ENCODE measurements around the gene EXPH5. TPM values are rescaled to one million over a fixed set of nuclear protein-coding genes. Genes with fewer than 3 reads are reported as not detected.
"Not testable (repeated sequence)": the region's sequence is repeated elsewhere in the genome, so short reads cannot be mapped to it uniquely, and the experiment has no call there.

EXPH5 gene
- total RNA-seq, 2 experiments from 2014 or later, result 2.0 to 3.3 TPM

DNA sequence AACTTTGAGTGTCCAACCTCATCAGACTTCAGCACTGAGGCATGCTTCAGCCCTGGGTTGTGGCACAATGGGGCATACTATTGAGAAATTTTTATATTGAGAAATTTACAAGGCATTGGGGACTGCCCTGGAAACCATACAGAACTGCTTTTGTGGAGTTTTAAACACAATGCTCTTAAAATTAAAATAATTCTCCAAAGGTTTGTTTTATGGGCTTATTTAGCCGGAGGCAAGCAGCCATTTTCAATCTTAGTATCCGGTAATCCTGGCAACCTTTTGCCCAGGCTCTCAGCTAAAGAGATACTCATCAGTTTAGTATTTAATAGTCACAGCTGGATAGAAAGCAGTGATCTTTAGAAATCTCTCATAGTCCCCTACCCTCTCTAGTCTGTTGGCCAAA lies 3.1 kb upstream of the EXPH5 start:
- POLR2A ChIA-PET, result no interaction called here
- DNase-seq, result no peak
- no peaks in the 10 kb centered on the region for H3K36me3 Mint-ChIP-seq (ENCODE audit: low read depth)
- peaks cover 46% of the 10 kb centered on the region for H3K27me3 Mint-ChIP-seq
- no peaks in the 10 kb centered on the region for H3K9me3 Mint-ChIP-seq
- H3K27ac Mint-ChIP-seq, result no peak overlapping the region
- peaks cover 18% of the 10 kb centered on the region for H3K4me1 Mint-ChIP-seq
- CTCF ChIA-PET, result interaction anchor here (2.7 kb wide), 1 partner anchor 23 kb away, joined by 8 read pairs; no protein-coding TSS in a partner anchor
- H3K4me3 Mint-ChIP-seq, result no peak overlapping the region

- Mint-ChIP-seq H3K9me3 (no peaks in the 10 kb centered on the region), H3K4me3 (peak overlapping the region; percentile 86), H3K36me3 (ENCODE audit: low read depth) (no peaks in the 10 kb centered on the region), H3K27ac (no peak overlapping the region), H3K27me3 (peaks cover 40% of the 10 kb centered on the region), H3K4me1 (peaks cover 18% of the 10 kb centered on the region)
- ChIA-PET POLR2A (no interaction called here), CTCF (no interaction called here)
- DNase-seq, result no peak
Measured at GRCh38 chr11:108593923-108594434, 411 bp upstream of the EXPH5 start.

DNA sequence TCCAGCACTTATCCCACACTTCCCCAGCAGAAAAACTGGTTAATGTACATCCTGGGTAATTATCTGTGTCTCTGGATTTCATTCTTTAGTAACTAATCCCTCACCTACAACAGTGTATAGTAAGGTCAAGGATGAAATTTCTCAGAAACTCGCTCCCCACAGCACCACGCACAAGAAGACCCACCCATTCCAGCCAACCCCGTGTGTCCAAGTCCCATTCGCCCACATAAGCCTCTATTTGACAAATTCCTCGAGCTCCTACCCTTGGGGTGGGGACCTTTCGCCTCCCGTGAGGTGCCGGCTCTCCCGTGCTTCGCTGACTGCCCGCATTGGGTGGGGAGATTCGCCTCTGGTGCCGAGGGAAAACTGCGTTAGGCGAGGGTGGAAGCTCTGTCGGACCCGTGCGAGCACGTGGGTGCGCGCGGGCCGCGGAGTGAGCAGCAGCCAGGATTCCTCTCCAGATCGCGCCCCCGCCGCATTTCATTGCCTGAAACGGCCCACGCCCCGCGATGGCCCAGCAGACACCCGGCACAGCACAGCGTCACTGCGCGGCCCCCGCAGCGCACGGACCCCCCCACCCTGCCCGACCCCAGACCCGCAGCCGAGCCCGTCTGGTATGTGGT lies 866 bp downstream of the EXPH5 start:
- Mint-ChIP-seq H3K36me3 (ENCODE audit: low read depth) (no peaks in the 10 kb centered on the region), H3K27me3 (peaks cover 37% of the 10 kb centered on the region), H3K27ac (peak overlapping the region; percentile 62), H3K9me3 (no peaks in the 10 kb centered on the region), H3K4me3 (peak overlapping the region; percentile 86), H3K4me1 (peaks cover 18% of the 10 kb centered on the region)
- POLR2A ChIA-PET, result no interaction called here
- CTCF ChIA-PET, result interaction anchor here (1.0 to 1.3 kb wide), 2 partner anchors 71 to 72 kb away, joined by 3 read pairs; partner anchors contain the start of gene DDX10
- DNase-seq, result peak; percentile 24

GRCh38 chr11:108591893-108592292 lies 1.7 kb downstream of the EXPH5 start:
- H3K4me3 Mint-ChIP-seq, result peak overlapping the region; percentile 86
- H3K27ac Mint-ChIP-seq, result no peak overlapping the region

DNA sequence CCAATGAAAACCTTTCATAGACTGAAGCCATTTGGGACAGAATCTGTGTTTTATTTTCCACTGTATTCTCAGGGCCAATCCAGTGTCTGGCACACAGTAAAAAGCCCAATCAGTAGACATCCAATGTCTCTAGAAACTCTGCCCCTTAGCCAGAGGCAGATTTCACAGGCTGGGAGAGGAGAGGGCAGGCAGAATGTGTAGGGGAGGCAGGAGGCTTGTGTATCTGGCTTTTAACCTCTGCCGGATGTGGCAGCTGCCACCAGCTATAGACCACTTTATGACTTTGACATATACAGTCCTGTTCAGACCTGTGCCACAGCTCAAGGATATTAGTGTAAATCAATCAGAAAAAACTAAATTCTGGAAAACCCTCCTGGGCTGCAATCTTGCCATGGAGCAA lies 4.4 kb downstream of the EXPH5 start:
- Mint-ChIP-seq H3K9me3 (no peaks in the 10 kb centered on the region), H3K4me3 (no peak overlapping the region), H3K27ac (no peak overlapping the region), H3K27me3 (peaks cover 18% of the 10 kb centered on the region), H3K4me1 (peaks cover 18% of the 10 kb centered on the region), H3K36me3 (ENCODE audit: low read depth) (no peaks in the 10 kb centered on the region)
- CTCF ChIA-PET, result interaction anchor here (1.3 kb wide), 1 partner anchor 9 kb away, joined by 3 read pairs; no protein-coding TSS in a partner anchor
- no peak for DNase-seq
- POLR2A ChIA-PET, result no interaction called here

More at GRCh38 chr11:108591893-108592292, 1.7 kb downstream of the EXPH5 start:
- H3K36me3 Mint-ChIP-seq (ENCODE audit: low read depth), result no peaks in the 10 kb centered on the region
- H3K4me1 Mint-ChIP-seq, result peaks cover 18% of the 10 kb centered on the region
- peaks cover 37% of the 10 kb centered on the region for H3K27me3 Mint-ChIP-seq
- CTCF ChIA-PET, result no interaction called here
- no peak for DNase-seq
- POLR2A ChIA-PET, result no interaction called here
- H3K9me3 Mint-ChIP-seq, result no peaks in the 10 kb centered on the region

- Mint-ChIP-seq H3K4me3 (no peak overlapping the region), H3K27ac (no peak overlapping the region), H3K27me3 (peaks cover 14% of the 10 kb centered on the region), H3K4me1 (peaks cover 11% of the 10 kb centered on the region), H3K36me3 (ENCODE audit: low read depth) (no peaks in the 10 kb centered on the region), H3K9me3 (no peaks in the 10 kb centered on the region)
- POLR2A ChIA-PET, result no interaction called here
- DNase-seq, result no peak
- CTCF ChIA-PET, result interaction anchor here (0.8 kb wide), 1 partner anchor 30 kb away, joined by 3 read pairs; no protein-coding TSS in a partner anchor
Measured at GRCh38 chr11:108588287-108588686, 5.3 kb downstream of the EXPH5 start.

- CTCF ChIA-PET, result no interaction called here
- POLR2A ChIA-PET, result no interaction called here
- no peak overlapping the region for H3K4me3 Mint-ChIP-seq
- no peaks in the 10 kb centered on the region for H3K9me3 Mint-ChIP-seq
- peaks cover 2% of the 10 kb centered on the region for H3K4me1 Mint-ChIP-seq
- DNase-seq, result no peak
- H3K36me3 Mint-ChIP-seq (ENCODE audit: low read depth), result no peaks in the 10 kb centered on the region
- peaks cover 6% of the 10 kb centered on the region for H3K27me3 Mint-ChIP-seq
- no peak overlapping the region for H3K27ac Mint-ChIP-seq
Measured at GRCh38 chr11:108587109-108587508, 6.5 kb downstream of the EXPH5 start.

DNA sequence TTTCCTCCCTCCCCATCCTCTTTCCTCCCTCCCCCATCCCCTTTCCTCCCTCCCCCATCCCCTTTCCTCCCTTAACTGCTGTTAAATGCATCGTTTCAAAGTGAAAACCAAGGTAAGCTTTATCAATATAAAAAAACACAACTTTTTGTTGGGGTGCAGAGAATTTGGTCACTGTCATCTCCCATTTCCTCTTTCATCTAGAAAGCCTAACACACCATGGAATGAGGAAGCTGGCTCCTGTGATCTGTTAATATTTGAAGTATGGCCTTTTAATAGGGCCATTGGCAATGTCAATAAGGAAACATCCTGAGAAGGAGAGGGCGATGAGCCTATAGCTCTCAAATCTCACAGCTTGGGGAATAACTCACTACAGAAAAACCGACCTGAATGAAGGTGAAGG lies 7.0 kb downstream of the EXPH5 start:
- ChIA-PET POLR2A (no interaction called here), CTCF (no interaction called here)
- no peaks in the 10 kb centered on the region for H3K4me1 Mint-ChIP-seq
- no peak for DNase-seq
- H3K4me3 Mint-ChIP-seq, result no peak overlapping the region
- H3K9me3 Mint-ChIP-seq, result no peaks in the 10 kb centered on the region
- peaks cover 1% of the 10 kb centered on the region for H3K27me3 Mint-ChIP-seq
- no peaks in the 10 kb centered on the region for H3K36me3 Mint-ChIP-seq (ENCODE audit: low read depth)
- H3K27ac Mint-ChIP-seq, result no peak overlapping the region

DNA sequence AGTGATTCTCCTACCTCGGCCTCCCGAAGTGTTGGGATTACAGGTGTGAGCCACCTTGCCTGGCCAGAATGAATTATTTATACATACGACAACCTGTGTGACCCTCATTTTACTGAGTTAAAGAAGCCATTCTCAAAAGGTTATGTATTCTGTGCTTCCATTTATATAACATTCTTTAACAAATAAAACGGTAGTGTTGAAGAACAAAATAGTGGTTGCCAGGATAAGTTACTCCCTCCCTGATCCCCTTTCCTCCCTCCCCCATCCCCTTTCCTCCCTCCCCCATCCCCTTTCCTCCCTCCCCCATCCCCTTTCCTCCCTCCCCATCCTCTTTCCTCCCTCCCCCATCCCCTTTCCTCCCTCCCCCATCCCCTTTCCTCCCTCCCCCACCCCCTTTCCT lies 7.4 kb downstream of the EXPH5 start:
- H3K27me3 Mint-ChIP-seq; DNase-seq; CTCF ChIA-PET; H3K9me3 Mint-ChIP-seq; H3K4me3 Mint-ChIP-seq; H3K36me3 Mint-ChIP-seq (ENCODE audit: low read depth); POLR2A ChIA-PET; H3K4me1 Mint-ChIP-seq; H3K27ac Mint-ChIP-seq: not testable (repeated sequence)

GRCh38 chr11:108584973-108585372 lies 8.6 kb downstream of the EXPH5 start:
- no peaks in the 10 kb centered on the region for H3K27me3 Mint-ChIP-seq
- DNase-seq, result no peak
- CTCF ChIA-PET, result no interaction called here
- no peaks in the 10 kb centered on the region for H3K9me3 Mint-ChIP-seq
- H3K27ac Mint-ChIP-seq, result no peak overlapping the region
- H3K4me3 Mint-ChIP-seq, result no peak overlapping the region
- no peaks in the 10 kb centered on the region for H3K4me1 Mint-ChIP-seq
- H3K36me3 Mint-ChIP-seq (ENCODE audit: low read depth), result no peaks in the 10 kb centered on the region
- POLR2A ChIA-PET, result no interaction called here

GRCh38 chr11:108580645-108581044 lies 12.9 kb downstream of the EXPH5 start:
- ChIA-PET CTCF (interaction anchor here (0.6 to 1.8 kb wide), 2 partner anchors 9 to 456 kb away, joined by 3 to 4 read pairs; no protein-coding TSS in a partner anchor), POLR2A (no interaction called here)
- H3K36me3 Mint-ChIP-seq (ENCODE audit: low read depth), result no peaks in the 10 kb centered on the region
- H3K9me3 Mint-ChIP-seq, result no peaks in the 10 kb centered on the region
- no peaks in the 10 kb centered on the region for H3K4me1 Mint-ChIP-seq
- no peak for DNase-seq
- no peak overlapping the region for H3K4me3 Mint-ChIP-seq
- H3K27ac Mint-ChIP-seq, result no peak overlapping the region
- no peaks in the 10 kb centered on the region for H3K27me3 Mint-ChIP-seq

GRCh38 chr11:108580043-108580442 lies 13.5 kb downstream of the EXPH5 start:
- H3K27ac Mint-ChIP-seq, result no peak overlapping the region
- no peaks in the 10 kb centered on the region for H3K4me1 Mint-ChIP-seq
- no peaks in the 10 kb centered on the region for H3K36me3 Mint-ChIP-seq (ENCODE audit: low read depth)
- POLR2A ChIA-PET, result no interaction called here
- no peak for DNase-seq
- H3K9me3 Mint-ChIP-seq, result no peaks in the 10 kb centered on the region
- CTCF ChIA-PET, result interaction anchor here (0.6 to 1.8 kb wide), 2 partner anchors 9 to 457 kb away, joined by 3 to 4 read pairs; no protein-coding TSS in a partner anchor
- no peak overlapping the region for H3K4me3 Mint-ChIP-seq
- H3K27me3 Mint-ChIP-seq, result no peaks in the 10 kb centered on the region

DNA sequence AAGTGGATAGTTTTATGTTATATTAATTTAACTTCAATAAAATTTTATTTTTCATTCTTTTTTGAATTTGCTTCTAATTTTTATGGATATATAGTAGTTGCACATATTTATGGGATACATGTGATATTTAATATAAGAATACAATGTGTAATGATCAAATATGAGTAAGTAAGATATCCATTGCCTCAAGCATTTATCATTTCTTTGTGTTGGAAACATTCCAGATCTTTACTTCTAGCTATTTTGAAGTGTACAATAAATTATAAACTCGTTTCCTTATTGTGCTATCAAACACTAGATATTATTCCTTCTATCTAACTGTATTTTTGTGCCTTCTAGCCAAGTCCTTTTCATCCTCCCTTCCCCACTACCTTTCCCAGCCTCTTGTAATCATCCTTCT lies 17.0 kb downstream of the EXPH5 start:
- POLR2A ChIA-PET, result no interaction called here
- Mint-ChIP-seq H3K36me3 (ENCODE audit: low read depth) (peaks cover 2% of the 10 kb centered on the region), H3K4me1 (peaks cover 4% of the 10 kb centered on the region), H3K27me3 (no peaks in the 10 kb centered on the region), H3K27ac (no peak overlapping the region), H3K9me3 (peaks cover 3% of the 10 kb centered on the region), H3K4me3 (no peak overlapping the region)
- no peak for DNase-seq
- CTCF ChIA-PET, result no interaction called here

- no peak for DNase-seq
- ChIA-PET POLR2A (interaction anchor here (0.5 kb wide), 1 partner anchor 16 kb away, joined by 4 read pairs; no protein-coding TSS in a partner anchor), CTCF (no interaction called here)
- Mint-ChIP-seq H3K27ac (no peak overlapping the region), H3K4me1 (peaks cover 5% of the 10 kb centered on the region), H3K9me3 (peaks cover 3% of the 10 kb centered on the region), H3K4me3 (no peak overlapping the region), H3K36me3 (ENCODE audit: low read depth) (peaks cover 2% of the 10 kb centered on the region), H3K27me3 (no peaks in the 10 kb centered on the region)
Measured at GRCh38 chr11:108574675-108575074, 18.9 kb downstream of the EXPH5 start.

All from activated CD4-positive, alpha-beta T cell treated with anti-CD3 and anti-CD28 coated beads, Interleukin-2, amount 10 ng/mL, durations not matched to agents 7 days and 5 days (primary cell).